22Rv1 (cell line): ENCODE results near the gene EFNB2.

Experiments
- H3K27ac ChIP-seq: fragments of 450-650 bp; 2 replicates; pipeline ENCODE4 v1.5.1; 2017
- CTCF ChIP-seq: fragments of 450-650 bp; IDR thresholded peaks from 2 replicates; pipeline ENCODE4 v1.5.1; 2017; ENCODE audit warnings: mild to moderate bottlenecking
- ZFX ChIP-seq: fragments of 450-650 bp; IDR thresholded peaks from 2 replicates; pipeline ENCODE4 v1.6.1; 2017; ENCODE audit warnings: antibody characterized with exemption, borderline replicate concordance

Gene EFNB2

GRCh38 chr13:106528718-106529414, 6.6 kb downstream of the EFNB2 start:
- H3K27ac ChIP-seq = no peak overlapping the region
- TF ChIP-seq CTCF = no peak
- TF ChIP-seq ZFX = no peak

GRCh38 chr13:106527826-106528225, 7.6 kb downstream of the EFNB2 start:
- H3K27ac ChIP-seq = no peak overlapping the region
- TF ChIP-seq ZFX (no peak), CTCF (no peak)

- no peak overlapping the region for H3K27ac ChIP-seq
- no peak for TF ChIP-seq CTCF
These were observed 8.0 kb downstream of the EFNB2 start for GRCh38 chr13:106527445-106527801.

GRCh38 chr13:106526738-106527444, 8.6 kb downstream of the EFNB2 start:
- H3K27ac ChIP-seq = no peak overlapping the region

GRCh38 chr13:106525865-106526264, 9.6 kb downstream of the EFNB2 start:
- TF ChIP-seq CTCF = no peak
- no peak overlapping the region for H3K27ac ChIP-seq

More at GRCh38 chr13:106526738-106527444, 8.6 kb downstream of the EFNB2 start:
- TF ChIP-seq ZFX = no peak
- TF ChIP-seq CTCF = no peak

GRCh38 chr13:106524108-106524507, 11.4 kb downstream of the EFNB2 start:
- TF ChIP-seq ZFX = no peak
- no peak for TF ChIP-seq CTCF
- no peak overlapping the region for H3K27ac ChIP-seq

GRCh38 chr13:106523576-106523975, 11.9 kb downstream of the EFNB2 start:
- H3K27ac ChIP-seq = no peak overlapping the region
- TF ChIP-seq CTCF (no peak), ZFX (no peak)
